ENCODE results near the gene PI4KA. TPM values are rescaled to one million over a fixed set of nuclear protein-coding genes. Genes with fewer than 3 reads are reported as not detected.
"Not testable (repeated sequence)": the region's sequence is repeated elsewhere in the genome, so short reads cannot be mapped to it uniquely, and the experiment has no call there.

PI4KA gene
- total RNA-seq, 2 experiments from 2014 or later: 103 to 113 TPM

DNA sequence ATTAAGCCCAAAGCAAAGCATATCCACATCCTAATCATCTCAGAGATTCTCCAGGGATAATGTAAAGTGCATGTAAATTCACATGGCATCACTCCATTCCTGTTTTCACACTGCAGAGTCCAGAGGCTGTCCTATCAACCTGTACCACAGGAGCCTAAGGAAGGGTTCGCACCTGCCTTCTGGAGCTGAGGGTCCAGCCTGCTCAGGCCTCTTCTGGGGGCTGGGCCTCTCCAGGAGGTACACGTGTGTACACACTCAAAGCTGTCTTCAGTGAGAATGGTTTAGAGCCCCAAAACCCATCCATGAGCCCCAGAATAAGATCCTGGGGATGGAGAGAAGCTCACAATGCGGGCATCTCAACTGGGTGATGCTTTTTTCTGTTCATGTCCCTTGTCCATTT lies 23.9 kb downstream of the PI4KA start:
- ChIA-PET CTCF (interaction anchor here (0.9 to 1.2 kb wide), 2 partner anchors 13 to 15 kb away, joined by 3 read pairs; no protein-coding TSS in a partner anchor), POLR2A (no interaction called here)
- Mint-ChIP-seq H3K9me3 (no peaks in the 10 kb centered on the region), H3K36me3 (ENCODE audit: low read depth) (peaks cover 42% of the 10 kb centered on the region), H3K4me3 (no peak overlapping the region), H3K27me3 (no peaks in the 10 kb centered on the region), H3K4me1 (peaks cover 8% of the 10 kb centered on the region), H3K27ac (no peak overlapping the region)
- DNase-seq: no peak

DNA sequence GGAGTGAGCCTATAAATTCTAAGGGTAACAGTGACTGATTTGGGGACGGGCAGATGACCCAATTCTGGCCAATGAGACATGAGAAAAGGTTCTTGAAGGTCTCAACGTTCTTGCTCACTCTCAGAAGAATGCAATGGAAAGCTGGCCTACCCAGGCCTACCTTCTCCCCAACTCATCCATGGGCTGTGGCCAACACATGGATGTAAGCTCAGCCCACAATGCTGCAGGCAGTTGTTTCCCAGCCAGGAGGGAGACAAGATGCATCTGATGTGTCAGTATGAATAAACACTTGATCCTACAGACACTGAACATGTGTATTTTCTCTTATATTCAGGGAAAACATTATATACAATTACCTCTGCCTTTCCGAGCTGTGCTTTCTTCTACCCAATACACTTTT lies 24.4 kb downstream of the PI4KA start:
- no peak overlapping the region for H3K27ac Mint-ChIP-seq
- H3K4me1 Mint-ChIP-seq: peaks cover 8% of the 10 kb centered on the region
- H3K9me3 Mint-ChIP-seq: no peaks in the 10 kb centered on the region
- no peaks in the 10 kb centered on the region for H3K27me3 Mint-ChIP-seq
- no peak for DNase-seq
- H3K4me3 Mint-ChIP-seq: no peak overlapping the region
- H3K36me3 Mint-ChIP-seq (ENCODE audit: low read depth): peaks cover 46% of the 10 kb centered on the region
- POLR2A ChIA-PET: no interaction called here
- CTCF ChIA-PET: no interaction called here

DNA sequence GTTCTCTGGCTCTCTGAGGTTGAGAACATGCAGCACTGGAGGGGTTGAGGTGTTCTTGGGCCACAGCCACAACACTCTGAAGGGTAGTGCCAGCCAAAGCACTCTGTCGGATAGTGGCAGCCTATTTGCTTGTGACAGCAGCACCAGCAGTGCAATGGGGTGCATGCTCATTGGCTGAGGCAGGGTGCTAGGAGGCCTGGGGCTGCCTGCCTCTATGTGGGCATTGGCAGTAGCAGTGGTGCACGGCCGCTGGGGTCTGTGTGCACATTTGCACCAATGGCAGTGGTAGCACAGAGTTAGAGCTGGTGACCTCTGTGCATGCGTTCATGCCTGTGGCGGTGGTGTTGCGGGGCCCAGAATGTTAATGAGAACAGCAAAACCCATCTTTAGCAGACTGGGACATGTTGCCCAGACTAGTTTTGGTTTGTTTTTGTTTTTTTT lies 25.4 kb downstream of the PI4KA start:
- DNase-seq: no peak
- Mint-ChIP-seq H3K27me3 (no peaks in the 10 kb centered on the region), H3K27ac (no peak overlapping the region), H3K36me3 (ENCODE audit: low read depth) (peaks cover 44% of the 10 kb centered on the region), H3K4me1 (peaks cover 7% of the 10 kb centered on the region), H3K4me3 (no peak overlapping the region), H3K9me3 (no peaks in the 10 kb centered on the region)
- CTCF ChIA-PET: interaction anchor here (0.9 kb wide), 1 partner anchor 24 kb away, joined by 3 read pairs; no protein-coding TSS in a partner anchor
- POLR2A ChIA-PET: no interaction called here

DNA sequence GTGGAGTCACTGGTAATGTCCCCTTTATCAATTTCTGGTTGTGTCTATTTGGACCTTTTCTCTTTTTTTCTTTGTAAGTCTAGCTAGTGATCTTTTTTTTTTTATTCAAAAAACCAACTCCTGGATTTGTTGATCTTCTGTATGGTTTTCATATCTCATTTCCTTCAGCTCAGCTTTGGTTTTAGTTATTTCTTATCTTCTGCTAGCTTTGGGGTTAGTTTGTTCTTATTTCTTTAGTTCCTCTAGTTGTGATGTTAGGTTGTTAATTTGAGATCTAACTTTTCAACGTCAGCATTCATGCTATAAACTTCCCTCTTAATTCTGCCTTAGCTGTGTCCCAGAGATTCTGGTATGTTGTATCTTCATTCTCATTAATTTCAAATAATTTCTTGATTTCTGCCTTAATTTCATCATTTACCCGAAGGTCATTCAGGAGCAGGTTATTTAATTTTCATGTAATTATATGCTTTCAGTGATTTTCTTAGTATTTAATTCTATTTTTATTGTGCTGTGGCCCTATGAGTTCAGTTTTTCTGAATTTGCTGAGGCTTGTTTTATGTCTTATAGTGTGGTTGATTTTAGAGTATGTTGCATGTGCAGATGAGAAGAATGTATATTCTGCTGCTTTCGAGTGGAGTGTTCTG lies 29.0 kb downstream of the PI4KA start:
- POLR2A ChIA-PET: no interaction called here
- Mint-ChIP-seq H3K36me3 (ENCODE audit: low read depth) (peaks cover 52% of the 10 kb centered on the region), H3K4me3 (no peak overlapping the region), H3K27ac (no peak overlapping the region), H3K4me1 (no peaks in the 10 kb centered on the region), H3K27me3 (no peaks in the 10 kb centered on the region), H3K9me3 (no peaks in the 10 kb centered on the region)
- no peak for DNase-seq
- CTCF ChIA-PET: no interaction called here

DNA sequence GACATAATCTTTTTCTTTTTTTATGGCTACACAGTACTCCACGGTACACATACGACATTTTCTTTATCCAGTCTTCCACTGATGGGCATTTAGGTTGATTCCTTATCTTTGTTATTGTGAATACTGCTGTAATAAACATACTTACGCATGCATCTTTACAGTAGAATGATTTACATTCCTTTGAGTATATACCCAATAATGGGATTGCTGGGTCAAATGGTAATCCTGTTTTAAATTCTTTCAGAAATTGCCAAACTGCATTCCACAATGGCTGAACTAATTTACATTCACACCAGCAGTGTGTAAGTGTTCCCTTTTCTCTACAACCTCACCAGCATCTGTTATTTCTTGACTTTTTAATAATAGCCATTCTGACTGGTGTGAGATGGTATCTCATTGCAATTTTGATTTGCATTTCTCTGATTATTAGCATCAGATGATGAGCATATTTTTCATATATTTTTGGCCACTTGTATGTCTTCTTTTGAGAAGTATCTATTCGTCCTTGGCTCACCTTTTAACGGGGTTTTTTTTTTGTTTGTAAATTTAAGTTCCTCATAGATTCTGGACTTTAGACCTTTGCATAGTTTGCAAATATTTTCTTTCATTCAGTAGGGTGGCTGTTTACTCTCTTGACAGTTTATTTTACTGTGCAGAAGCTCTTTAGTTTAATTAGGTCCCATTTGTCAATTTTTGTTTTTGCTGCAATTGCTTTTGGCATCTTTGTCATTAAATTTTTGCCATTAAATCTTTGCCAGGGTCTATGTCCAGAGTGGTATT lies 32.0 kb downstream of the PI4KA start:
- H3K9me3 Mint-ChIP-seq, H3K27me3 Mint-ChIP-seq, POLR2A ChIA-PET, H3K27ac Mint-ChIP-seq, DNase-seq, H3K4me3 Mint-ChIP-seq, H3K4me1 Mint-ChIP-seq: not testable (repeated sequence)
- H3K36me3 Mint-ChIP-seq (ENCODE audit: low read depth): peaks cover 41% of the 10 kb centered on the region
- CTCF ChIA-PET: interaction anchor here (1.3 kb wide), 1 partner anchor 10 kb away, joined by 3 read pairs; no protein-coding TSS in a partner anchor

DNA sequence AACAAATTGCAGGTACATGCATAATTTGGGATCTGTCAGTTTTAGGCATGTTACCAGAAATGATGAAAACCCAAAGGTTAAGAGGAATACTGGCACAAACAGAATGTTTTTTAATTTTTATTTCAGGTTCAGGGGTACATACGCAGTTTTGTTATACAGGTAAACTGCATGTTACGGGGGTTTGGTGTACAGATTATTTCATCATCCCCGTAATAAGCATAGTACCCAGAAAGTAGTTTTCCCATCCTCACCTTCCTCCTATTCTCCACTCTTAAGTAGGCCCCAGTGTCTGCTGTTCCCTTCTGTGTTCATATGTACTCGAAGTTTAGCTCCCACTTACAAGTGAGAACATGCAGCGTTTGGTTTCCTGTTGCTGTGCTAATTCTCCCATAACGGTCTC lies 33.0 kb downstream of the PI4KA start:
- Mint-ChIP-seq H3K9me3 (no peaks in the 10 kb centered on the region), H3K36me3 (ENCODE audit: low read depth) (peaks cover 36% of the 10 kb centered on the region), H3K27ac (no peak overlapping the region), H3K4me1 (no peaks in the 10 kb centered on the region), H3K4me3 (no peak overlapping the region), H3K27me3 (no peaks in the 10 kb centered on the region)
- DNase-seq: no peak
- ChIA-PET CTCF (no interaction called here), POLR2A (no interaction called here)

DNA sequence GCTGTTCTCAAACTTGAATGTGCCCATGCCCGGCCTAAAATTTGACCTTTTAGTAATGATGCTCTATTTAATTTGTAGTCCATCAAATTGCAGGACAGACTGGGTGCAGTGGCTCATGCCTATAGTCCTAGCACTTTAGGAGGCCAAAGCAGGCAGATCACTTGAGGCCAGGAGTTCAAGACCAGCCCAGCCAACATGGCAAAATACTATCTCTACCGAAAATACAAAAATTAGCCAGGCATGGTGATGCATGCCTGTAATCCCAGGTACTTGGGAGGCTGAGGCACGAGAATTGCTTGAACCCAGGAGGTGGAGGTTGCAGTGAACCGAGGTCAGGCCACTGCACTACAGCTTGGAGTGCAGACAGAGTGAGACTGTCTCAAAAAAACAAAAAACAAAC lies 33.4 kb downstream of the PI4KA start:
- CTCF ChIA-PET: interaction anchor here (1.1 kb wide), 1 partner anchor 15 kb away, joined by 3 read pairs; no protein-coding TSS in a partner anchor
- H3K27me3 Mint-ChIP-seq: not testable (repeated sequence)

DNA sequence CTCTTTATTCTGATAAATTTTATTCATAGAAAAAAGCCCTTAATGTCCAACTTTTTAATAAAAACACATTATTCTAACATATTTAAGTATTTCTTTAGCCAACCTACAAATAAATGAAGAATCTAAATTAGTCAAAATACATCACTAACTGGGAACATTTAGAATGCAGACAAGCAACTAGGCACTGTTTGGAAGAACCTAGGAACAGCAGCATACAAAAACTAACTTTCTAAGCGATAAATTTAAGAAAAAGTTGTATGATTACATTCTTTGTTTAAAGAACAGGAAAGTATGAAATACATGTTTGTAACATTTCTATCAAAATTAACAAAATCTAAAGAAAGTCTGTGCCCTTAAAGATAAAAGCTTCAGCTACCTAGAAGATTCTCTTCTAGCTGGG lies 35.3 kb downstream of the PI4KA start:
- Mint-ChIP-seq H3K9me3 (no peaks in the 10 kb centered on the region), H3K4me3 (no peak overlapping the region), H3K27ac (no peak overlapping the region), H3K36me3 (ENCODE audit: low read depth) (peaks cover 33% of the 10 kb centered on the region), H3K4me1 (no peaks in the 10 kb centered on the region), H3K27me3 (no peaks in the 10 kb centered on the region)
- POLR2A ChIA-PET: interaction anchor here (0.9 kb wide), 1 partner anchor 76 kb away, joined by 3 read pairs; no protein-coding TSS in a partner anchor
- no peak for DNase-seq
- CTCF ChIA-PET: no interaction called here

More for the DNA sequence above, 33.4 kb downstream of the PI4KA start:
- peaks cover 32% of the 10 kb centered on the region for H3K36me3 Mint-ChIP-seq (ENCODE audit: low read depth)
- H3K4me3 Mint-ChIP-seq, H3K4me1 Mint-ChIP-seq, H3K27ac Mint-ChIP-seq, H3K9me3 Mint-ChIP-seq, DNase-seq, POLR2A ChIA-PET: not testable (repeated sequence)

DNA sequence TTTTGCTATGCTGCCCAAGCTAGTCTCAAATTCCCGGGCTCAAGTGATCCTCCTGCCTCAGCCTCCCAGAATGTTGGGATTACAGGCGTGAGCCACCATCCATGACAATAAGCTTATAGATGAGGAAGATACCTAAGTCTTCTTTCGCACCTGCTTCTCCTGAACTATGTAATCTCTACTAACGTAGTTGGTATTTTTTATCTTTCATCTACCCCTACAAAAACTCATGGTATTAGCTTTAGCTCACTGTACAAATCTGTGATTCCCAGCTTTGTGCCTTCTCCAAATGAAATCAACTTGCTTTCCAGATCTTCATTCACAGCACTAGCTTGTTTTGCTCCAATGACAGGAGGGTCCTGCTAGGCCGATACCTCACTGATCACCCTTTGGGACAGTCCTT lies 36.4 kb downstream of the PI4KA start:
- Mint-ChIP-seq H3K27me3 (no peaks in the 10 kb centered on the region), H3K4me1 (no peaks in the 10 kb centered on the region), H3K27ac (no peak overlapping the region), H3K36me3 (ENCODE audit: low read depth) (peaks cover 30% of the 10 kb centered on the region), H3K9me3 (no peaks in the 10 kb centered on the region), H3K4me3 (no peak overlapping the region)
- no peak for DNase-seq
- ChIA-PET POLR2A (interaction anchor here (0.9 kb wide), 1 partner anchor 77 kb away, joined by 3 read pairs; no protein-coding TSS in a partner anchor), CTCF (interaction anchor here (0.7 kb wide), 1 partner anchor 9 kb away, joined by 3 read pairs; no protein-coding TSS in a partner anchor)

DNA sequence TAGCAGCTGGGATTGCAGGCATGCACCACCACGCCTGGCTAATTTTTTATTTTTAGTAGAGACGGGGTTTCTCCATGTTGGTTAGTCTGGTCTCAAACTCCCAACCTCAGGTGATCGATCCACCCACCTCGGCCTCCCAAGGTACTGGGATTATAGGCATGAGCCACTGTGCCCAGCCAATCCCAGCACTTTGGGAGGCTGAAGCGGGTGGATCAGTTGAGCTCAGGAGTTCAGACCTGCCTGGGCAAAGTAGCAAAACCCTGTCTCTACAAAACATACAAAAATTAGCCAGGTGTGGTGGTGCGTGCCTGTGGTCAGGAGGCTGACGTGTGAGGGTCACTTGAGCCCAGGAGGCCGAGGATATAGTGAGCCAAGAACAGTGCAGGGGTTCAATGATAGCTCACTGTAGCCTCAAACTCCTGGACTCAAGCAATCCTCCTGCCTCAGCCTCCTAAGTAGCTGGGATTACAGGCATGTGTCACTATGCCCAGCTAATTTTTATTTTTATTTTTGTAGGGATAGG lies 36.8 kb downstream of the PI4KA start:
- H3K9me3 Mint-ChIP-seq, H3K4me3 Mint-ChIP-seq, DNase-seq, H3K4me1 Mint-ChIP-seq, H3K27me3 Mint-ChIP-seq, H3K27ac Mint-ChIP-seq, POLR2A ChIA-PET: not testable (repeated sequence)
- H3K36me3 Mint-ChIP-seq (ENCODE audit: low read depth): peaks cover 35% of the 10 kb centered on the region
- CTCF ChIA-PET: interaction anchor here (0.7 kb wide), 1 partner anchor 9 kb away, joined by 3 read pairs; no protein-coding TSS in a partner anchor

DNA sequence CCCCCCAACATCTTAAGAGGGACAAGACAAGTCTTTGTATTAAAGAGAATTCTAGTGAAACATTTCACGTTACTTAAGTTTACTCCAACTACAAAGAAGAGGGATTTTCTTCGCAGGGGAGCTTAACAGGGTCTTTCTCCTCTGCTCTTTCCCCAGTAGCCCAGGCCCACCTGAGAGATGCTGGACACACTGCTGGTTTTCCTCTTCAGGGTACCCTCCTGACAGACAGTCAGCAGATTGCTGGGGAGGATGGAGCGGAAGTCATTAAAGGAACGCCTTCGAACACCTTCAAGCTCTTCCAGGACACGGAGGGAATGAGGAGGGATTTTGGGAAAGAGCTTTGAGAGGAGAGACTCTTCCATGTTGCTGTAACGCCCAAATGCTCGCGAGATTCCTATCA lies 39.1 kb downstream of the PI4KA start:
- ChIA-PET POLR2A (no interaction called here), CTCF (interaction anchor here (1.3 kb wide), 1 partner anchor 16 kb away, joined by 3 read pairs; no protein-coding TSS in a partner anchor)
- no peak overlapping the region for H3K27ac Mint-ChIP-seq
- no peak overlapping the region for H3K4me3 Mint-ChIP-seq
- no peaks in the 10 kb centered on the region for H3K9me3 Mint-ChIP-seq
- H3K36me3 Mint-ChIP-seq (ENCODE audit: low read depth): peaks cover 36% of the 10 kb centered on the region
- H3K27me3 Mint-ChIP-seq: no peaks in the 10 kb centered on the region
- no peak for DNase-seq
- no peaks in the 10 kb centered on the region for H3K4me1 Mint-ChIP-seq

DNA sequence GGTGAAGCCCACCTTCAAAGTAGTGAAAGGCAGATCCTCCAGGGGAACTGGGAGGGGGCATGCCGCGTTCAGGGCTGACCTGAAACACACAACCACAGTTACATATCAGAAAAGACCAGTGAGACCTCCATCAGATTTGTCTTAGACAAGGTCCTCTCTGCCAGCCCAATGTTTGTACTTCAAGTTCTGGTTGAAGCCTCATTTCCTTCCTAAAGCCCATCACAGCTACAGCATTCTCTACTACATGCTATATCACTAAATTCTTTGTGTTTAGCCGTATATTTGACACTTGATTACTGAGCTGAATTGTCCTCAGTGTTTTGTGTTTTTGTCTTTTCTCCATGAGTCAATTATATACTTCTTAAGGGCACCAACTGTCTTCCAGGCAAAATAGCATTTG lies 40.1 kb downstream of the PI4KA start:
- Mint-ChIP-seq H3K36me3 (ENCODE audit: low read depth) (peaks cover 34% of the 10 kb centered on the region), H3K27me3 (no peaks in the 10 kb centered on the region), H3K4me3 (no peak overlapping the region), H3K9me3 (no peaks in the 10 kb centered on the region), H3K4me1 (peaks cover 3% of the 10 kb centered on the region), H3K27ac (no peak overlapping the region)
- POLR2A ChIA-PET: no interaction called here
- no peak for DNase-seq
- CTCF ChIA-PET: interaction anchor here (1.6 kb wide), 1 partner anchor 9 kb away, joined by 3 read pairs; no protein-coding TSS in a partner anchor

DNA sequence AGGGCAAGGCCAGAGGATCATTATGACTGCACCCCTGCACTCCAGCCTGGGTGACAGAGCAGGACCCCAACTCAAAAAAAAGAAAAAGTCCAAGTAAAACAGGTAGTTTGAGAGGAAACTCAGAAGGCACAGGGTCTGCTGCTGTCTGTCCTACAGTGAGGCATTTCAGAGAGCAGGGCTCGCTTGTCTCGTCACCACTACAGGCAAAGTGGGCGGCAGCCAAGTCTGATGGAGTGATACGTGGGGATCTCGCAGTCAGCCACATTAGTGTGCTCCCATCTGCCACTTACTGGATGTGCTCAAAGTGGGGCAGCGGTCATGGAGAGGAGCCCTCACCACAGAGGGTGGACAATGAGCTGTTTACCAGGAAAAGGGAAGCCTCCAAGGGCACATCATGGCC lies 42.1 kb downstream of the PI4KA start:
- no peak for DNase-seq
- ChIA-PET CTCF (interaction anchor here (1.5 kb wide), 1 partner anchor 32 kb away, joined by 3 read pairs; no protein-coding TSS in a partner anchor), POLR2A (no interaction called here)
- Mint-ChIP-seq H3K4me1 (peaks cover 9% of the 10 kb centered on the region), H3K36me3 (ENCODE audit: low read depth) (peaks cover 49% of the 10 kb centered on the region), H3K27ac (no peak overlapping the region), H3K27me3 (no peaks in the 10 kb centered on the region), H3K9me3 (no peaks in the 10 kb centered on the region), H3K4me3 (no peak overlapping the region)
